Cortex of kidney (tissue), 1 donor: Measurements from ENCODE around the gene TADA3.
"Not testable (repeated sequence)": the region's sequence is repeated elsewhere in the genome, so short reads cannot be mapped to it uniquely, and the experiment has no call there.

ENCODE experiments used
- DNase-seq: peaks from one replicate; lab custom pipeline; 2025; lab: John Stamatoyannopoulos, UW

Gene TADA3

DNA sequence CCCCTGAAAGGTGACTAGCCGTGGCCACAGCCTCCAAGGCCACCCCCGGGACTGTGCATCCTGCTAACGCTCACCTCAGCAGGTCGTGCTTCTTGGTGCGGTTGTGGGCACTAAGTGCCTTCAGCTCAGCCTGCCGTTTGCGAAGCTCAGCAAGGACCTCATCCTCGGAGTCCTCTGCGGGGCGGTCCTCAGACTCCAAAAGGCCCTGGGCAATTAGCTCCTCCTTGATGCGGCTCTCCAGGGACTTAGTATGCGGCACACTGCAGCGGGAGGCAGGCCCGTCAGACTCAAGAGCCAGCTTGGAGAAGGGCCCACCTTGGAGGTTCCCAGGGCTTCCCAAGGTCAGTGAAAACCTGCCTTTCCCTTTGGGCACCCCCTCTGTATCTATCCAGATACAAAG, 8.3 kb downstream of the TADA3 start:
- DNase-seq: no peak

DNA sequence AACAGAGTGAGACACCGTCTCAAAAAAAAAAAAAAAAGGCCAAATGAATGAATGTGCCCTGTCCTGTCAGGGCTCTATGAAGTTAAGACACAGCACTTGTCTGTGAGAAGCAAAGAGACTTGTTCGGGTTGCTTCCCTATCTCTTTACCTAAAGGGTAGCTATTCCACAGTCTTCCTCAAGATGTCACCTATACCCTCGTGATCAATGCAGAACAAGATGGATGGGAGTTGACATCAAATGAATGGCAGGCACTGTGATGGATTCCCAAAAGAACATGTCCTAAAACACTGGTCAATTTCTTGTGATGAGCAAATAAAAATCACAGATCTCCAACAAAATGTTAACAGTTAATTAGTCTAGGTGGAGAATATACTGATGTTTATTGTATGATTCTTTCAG, 9.5 kb downstream of the TADA3 start:
- DNase-seq: no peak

DNA sequence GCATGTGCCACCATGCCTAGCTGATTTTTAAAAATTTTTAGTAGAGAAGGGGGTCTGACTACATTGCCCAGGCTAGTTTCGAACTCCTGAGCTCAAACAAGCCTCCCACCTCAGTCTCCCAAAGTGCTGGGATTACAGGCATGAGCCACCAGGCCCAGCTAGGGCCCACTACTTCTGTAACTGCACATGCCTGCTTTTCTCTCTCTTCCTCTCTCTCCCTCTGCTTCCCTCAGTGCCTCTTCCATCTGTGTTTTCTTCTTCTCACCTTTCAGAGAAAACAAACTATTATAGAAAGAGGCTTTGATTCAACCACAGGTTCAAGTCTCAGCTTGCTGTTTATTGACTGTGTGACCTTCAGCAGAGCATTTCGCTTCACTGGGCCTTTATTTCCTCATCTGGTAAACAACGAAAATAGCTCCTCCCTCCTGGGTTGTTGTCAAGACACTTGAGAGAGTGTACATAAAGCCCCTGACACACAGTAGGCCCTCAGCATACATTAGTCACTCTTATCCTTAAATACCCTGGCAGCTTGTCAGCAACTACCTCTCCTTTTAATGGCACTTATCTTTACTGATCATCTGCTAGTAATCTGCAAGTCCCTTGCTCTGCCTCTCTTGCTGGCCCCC, 10.2 kb downstream of the TADA3 start:
- DNase-seq: no peak

DNA sequence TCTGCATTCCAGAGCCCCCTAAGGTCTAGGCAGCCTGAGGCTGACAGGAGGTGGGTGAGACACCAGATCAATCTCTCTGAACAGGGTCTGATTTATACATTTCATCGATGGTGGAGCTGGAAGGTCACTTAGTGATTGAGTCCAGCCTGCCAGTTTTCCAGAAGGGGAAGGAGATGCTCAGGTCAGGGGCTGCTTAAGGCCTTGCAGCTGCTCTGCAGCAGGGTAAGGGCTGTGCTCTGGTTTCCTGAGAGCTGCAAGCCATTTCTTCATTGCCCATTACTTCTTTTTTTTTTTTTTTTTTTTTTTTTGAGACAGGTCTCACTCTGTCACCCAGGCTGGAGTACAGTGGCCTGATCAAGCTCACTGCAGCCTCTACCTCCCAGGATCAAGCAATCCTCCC, 10.7 kb downstream of the TADA3 start:
- DNase-seq: no peak

DNA sequence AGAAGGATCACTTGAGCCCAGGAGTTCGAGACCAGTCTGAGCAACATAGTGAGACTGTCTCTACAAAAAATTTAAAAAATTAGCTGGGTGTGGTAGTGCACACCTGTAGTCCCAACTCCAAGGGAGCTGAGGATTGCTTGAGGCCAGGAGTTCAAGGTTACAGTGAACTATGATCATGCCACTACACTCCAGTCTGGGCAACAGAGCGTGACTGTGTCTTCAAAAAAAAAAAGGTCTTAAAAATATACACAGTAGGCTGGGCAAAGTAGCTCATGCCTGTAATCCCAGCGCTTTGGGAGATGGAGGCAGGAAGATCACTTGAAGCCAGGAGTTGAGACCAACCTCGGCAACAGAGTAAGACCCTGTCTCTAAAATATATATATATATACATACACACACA, 11.4 kb downstream of the TADA3 start:
- no peak for DNase-seq

DNA sequence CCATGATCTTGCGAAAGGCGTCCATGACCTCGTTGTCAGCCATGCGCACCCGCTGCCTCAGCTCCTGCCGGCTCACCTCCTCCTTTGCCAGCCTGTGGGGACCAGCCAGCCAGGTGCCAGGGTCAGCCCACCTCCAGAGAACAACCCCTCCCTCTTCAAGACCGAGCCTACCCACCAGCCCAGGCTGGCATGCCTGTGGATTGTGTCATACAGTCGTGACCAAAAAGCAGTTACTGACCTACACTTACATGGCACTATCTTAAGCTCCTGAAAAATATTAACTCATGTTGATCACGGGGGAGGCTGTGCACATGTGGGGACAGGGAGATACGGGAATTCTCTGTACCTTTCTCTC, 11.8 kb downstream of the TADA3 start:
- no peak for DNase-seq

DNA sequence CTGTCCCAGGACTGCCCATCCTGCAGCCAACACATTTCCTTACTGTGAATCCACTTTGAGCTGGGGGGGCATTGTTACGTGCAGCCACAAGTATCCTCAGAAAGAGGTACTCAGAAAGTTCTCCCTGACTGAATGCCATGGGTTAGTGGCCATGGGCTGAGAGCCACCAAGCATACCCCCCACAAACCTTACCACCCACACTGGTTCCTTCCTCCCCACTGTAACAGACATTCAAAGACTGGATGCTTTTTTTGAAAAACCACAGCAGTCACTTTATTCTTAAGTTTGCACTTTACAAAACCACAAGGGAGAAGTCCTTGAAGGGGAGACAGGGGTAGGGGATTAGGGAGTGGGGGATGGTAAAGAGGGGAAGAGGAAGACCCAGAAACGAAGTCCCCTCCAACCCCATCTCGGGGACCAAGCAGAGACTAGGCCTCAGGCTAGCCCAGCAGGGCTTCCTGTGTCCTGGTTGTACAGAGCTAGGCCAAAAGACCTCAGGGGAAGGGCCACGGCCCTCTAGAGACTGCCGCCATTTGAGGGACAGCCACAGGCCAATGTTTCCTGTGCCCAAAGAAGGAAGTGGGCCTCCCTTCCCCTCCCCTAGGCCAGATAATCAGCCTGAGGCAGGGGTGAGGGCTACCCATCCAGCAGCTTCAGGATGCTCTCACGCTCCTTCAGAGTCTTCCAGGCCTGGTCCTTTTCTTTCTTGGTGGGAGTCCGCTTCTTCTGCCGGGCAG, 12.4 kb downstream of the TADA3 start:
- no peak for DNase-seq

DNA sequence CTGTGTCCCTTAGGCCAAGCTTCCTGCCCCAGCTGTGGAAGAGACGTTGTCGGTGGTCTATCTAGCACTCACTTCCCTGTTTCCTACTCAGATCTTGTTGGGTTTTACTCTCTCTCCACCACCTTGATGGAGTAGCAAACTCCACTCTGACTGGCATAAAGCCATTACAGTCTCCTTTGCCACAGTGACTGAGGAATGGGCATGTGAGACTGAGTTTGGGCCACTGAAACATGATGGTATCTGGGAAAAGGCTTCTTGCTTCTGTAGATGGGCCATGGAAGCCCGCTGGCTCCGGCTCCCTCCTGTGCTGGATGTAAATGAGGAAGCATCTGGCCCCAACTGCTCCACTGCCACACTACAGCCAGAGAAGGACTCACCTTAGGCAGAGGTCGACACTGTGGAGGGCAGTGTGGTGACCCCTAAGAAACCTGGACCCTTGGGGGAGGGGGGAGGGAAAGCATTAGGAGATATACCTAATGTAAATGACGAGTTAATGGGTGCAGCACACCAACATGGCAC, 13.1 kb downstream of the TADA3 start:
- no peak for DNase-seq

DNA sequence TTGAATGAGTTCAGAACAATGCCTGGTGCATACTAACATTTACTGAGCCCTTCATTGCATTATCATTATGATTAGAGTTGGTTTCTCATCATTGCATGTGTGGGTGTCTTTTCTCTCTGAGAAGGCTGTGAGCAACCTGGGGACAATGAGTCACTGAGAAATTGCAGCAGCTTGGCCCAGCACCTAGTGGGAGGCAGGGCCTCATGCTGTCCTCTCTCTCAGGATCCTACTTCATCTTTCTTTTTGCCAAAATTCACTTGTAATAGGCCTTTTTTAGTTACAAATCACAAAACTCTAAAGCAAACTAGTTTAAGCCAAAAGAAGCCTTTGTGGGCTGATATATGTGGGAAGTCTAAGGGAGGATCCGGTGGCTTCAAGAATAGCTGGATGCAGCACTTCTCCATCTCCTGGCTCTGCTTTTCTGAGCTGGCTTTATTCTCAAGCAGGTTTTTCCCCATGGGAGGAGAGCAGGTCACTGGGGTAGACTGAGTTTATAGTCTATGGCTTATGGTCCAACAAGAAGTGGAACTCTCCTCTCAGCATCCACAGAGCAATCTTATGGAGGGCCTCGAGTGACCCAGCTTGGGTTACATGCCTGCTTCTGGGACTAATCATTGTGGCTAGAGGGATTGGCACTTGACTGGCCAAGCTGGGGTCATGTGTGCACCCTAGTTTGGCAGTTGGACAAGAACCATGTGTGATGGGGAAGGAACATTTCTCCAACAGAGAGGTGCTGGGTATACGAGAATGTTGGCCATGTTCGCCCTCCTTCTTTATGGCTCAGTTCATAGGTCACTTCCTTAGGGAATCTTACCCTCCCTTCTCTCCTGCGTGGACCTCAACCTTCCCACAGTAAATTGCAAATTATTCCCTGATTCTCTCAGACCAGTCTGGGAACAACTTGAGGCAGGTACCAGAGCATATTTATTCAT, 13.9 kb downstream of the TADA3 start:
- DNase-seq: no peak

DNA sequence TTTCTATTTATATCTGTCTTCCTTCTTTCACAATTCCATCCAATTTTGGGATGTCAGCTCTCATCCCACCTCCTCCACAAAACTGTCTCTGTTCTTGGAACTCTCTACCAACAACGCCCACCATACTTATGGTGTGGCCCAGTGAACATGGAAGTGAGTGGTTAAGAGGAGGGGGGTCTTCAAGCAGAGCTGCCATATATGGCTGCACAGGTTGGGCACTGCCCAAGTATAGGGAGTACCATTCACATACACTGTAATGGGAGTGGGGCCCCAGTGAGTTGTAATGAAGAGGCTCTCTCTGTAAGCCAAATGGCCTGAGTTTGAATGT, 14.6 kb downstream of the TADA3 start:
- no peak for DNase-seq

DNA sequence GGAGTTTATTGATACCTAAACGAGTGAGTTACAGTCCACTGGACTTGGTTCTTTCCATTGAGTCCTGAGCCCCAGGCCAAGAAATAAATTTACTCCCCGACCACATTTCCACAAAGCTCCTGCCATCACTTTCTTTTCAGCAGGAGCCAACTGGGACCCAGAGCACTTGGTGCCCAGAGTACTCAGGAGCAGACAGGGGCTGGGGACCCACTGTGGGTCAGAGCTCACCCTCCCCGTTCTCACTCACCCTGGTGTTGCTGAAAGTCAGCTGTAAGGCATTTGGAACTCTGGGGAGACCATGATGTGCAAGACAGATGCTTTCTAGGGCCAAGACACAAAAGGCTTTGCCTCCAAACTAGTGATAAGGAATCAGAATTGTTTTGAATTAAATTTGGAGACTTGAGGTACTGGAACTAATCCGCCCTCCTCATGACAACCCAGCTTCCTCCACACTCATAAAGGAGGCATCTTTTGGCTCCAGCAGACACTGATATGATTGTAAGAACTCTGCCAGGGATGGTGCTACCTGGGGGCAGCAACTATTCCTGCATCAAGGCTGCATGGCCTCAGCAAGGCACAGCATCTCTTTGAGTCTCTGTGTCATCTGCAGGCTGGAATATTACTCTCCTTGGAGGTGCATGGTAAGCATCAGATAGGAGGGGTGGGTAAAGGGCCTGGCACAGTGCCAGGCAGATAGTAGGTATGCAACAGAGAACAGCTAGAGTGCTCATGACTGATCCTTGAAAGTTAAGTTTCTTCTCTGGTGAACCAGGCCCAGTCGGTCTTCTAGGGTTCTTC, 15.2 kb downstream of the TADA3 start:
- DNase-seq: no peak

DNA sequence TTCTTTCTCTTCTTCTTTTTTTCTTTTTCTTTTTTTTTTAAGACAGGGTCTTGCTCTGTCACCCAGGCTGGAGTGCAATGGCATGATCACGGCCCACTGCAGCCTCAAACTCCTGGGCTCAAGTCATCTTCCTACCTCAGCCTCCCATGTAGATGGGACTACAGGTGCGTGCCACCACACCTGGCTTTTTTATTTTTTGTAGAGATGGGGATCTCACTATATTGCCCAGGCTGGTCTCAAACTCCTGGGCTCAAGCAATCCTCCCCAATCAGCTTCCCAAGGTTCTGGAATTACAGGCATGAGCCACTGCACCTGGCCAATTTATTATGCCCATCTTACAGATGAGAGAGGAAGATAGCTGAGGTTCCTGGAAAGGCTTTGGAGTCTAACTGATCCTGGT, 21.3 kb downstream of the TADA3 start:
- not testable (repeated sequence) for DNase-seq

DNA sequence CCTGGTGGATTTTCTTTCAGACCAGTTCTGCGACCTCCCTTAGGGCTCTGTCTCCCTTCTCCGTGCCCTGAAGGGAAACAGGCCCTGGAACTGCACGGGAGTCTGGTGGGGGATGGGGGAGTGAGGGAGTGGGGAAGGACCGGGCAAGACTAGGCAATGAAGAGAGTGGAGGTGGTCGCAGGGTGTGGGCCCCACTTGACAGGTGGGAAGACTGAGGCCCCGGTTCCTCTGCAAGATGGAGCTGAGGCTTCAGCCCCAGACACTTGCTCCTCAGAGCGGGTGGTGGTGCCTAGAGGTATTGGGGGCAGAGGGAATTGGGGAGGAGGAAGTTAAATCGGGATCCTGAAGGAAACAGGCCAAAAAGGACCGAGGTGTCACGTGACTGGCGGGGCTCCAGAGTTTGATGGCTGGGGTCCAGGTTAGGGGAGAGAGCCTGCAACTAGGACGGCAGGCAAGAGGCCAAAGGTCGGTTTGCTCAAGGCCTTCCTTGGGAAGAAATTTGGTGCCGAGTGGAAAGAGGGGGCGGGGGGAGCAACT, 21.9 kb downstream of the TADA3 start:
- DNase-seq: no peak

DNA sequence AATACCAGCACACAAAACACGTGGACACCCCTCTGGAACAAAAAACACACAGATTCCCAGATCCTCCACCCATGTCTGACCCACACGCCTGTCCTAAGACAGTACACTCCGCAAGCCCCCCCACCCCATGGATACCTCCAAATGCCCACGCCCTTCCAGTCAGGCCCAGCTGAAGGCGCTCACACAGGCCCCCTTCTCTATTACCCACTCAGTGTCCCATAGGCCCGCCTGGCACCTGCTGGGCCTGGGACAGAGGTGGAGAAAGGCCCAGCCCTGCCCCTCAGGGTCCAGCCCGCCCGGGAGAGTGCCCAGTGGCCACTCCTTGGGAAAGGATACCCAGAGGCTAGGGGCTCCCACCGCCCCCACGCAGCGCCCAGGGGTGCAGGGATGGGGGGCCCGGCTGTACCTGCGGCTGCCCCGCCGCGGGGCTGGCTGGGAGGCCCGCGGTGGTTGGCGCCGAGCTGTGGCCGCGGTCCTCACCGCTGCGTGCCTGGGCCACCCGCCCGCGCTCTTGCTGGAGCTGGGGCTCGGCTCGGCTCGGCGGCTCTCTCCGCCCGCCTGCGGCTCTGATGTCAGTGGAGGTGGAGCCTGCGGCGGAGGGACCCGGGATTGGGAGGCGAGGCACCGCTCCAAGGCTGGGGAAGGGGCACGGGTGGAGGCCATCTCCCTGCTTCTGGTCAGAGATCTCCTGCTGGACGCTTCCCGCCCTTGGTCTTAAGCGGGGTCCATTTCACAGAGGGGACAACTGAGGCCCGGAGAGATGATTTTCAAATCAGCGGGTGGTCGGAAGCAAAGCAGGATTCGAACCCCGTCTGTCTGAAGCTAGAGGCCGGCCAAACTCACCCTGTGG, 22.6 kb downstream of the TADA3 start, which contains the start of gene CAMK1:
Gene CAMK1, minus strand, starts transcription at position 522 of the 850 bp plus-strand sequence. CDS start 2,198 bp downstream, outside the sequence.
- no peak for DNase-seq

DNA sequence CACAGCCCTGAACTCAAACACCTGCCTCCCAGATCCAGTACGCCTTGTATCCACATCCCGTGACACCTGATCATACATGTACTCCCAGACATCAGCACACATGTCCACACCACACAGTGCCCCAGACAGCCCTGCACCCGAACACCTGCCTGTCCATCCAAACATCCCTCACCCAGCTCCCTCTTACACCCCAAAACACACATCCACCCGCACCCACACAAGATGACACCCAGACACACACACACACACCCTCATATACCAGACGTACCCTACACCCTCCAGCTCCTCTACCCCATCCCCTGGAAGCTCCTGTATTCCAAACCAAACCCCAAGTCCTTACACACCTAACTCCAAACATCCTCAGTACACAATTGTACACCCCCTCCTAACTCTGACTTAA, 23.3 kb downstream of the TADA3 start:
- no peak for DNase-seq

DNA sequence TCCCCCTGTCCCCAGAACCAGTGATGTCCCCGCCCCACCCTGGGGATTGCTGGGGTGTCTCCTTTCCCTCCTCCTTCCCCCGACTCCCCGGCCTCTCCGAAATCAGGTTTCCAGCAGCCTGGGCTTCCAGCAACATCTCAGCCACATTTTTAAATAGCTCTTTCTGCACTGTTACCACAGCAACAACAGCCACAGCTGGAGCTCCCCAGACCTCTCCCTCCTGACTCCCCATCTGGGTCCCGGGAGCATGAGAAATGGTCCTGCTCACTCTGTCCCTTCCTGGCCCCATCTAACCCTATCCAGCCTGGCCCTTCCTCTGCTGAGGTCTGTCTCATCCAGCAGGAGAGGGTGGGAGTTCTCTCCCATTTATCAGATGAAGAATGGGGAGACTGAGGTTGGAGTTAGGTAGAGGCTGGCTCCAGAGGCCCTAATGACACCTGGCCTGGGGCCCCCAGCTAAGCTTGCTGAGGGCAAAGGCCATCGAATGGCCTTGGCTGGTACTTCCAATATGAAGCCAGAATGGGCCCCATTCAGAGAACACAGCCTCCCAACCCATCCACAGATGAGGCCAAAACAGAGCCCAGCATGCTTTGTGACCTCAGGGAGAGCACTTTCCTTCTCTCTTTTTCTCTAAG, 24.0 kb downstream of the TADA3 start:
- DNase-seq: no peak

DNA sequence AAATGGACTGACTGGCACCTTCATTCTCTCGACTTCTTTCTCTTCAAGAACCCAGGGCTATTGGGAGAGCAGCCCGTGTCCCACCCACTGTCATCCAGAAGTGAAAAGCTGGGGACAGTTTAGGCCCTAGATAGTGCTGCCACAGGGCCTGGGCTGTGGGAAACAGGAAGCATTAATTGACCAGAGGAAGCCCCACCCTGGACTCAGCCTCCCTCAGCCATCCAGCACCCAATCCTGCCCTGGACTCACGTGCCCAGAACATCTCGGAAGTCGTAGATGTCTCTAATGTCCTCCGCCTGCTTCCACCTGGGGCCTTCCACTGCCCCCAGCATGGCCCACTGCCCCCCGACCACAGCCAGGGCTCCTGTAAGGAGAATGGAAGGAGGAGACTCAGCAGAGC, 24.9 kb downstream of the TADA3 start:
- no peak for DNase-seq

DNA sequence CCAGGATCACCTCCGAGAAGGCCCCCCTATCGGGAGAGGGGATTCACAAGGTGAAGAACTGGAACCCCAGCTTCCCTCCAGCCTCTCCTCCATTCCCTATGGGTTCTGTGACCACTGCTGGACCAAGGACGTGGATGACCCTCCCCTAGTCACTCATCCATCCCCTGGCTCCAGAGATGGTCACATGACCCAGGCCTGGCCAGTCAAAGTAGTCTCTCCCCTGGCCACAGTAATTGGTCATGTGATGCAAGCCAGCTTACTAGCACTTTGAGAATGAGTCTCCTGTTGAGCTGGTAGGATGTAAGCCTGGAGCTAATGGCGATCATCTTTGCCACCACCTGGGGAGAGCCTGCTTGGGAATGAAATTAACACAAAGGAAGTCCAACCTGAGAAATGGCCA, 26.4 kb downstream of the TADA3 start:
- DNase-seq: no peak

DNA sequence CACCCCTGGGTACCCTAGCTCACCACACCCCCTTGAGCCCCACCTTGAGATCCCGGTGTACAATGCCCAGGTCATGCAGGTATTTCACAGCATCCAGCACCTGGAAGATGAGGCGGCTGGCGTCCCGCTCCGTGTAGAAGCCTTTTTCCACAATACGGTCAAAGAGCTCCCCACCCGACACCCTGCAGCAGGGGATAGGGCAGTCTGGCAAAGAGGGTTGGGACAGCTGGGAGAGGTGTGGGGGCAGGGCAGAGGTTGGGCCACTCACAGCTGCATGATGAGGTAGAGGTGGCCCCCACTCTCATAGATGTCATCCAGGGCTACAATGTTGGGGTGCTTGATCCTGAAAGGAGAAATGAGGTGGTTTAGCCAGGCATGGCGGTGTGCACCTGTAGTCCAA, 29.4 kb downstream of the TADA3 start:
- no peak for DNase-seq

DNA sequence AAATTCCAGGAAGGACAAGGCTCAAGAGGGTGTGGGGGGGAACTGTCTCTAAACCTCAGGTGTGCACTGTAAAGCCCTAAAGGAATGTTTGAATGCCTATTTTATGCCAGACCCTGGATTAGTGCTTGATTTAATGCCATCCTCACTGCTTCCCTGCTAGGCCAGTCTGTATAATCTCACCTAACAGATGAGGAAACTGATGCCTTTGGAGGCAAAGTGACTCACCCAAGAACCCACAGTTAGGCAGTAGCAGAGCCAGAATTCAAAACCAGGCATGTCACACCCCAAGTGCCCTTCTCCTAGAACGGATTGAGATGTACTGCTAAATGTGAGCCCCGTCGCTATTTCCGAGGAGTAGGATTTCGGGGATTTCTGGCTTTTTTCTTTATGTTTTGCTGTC, 30.4 kb downstream of the TADA3 start:
- DNase-seq: no peak
